ENCODE results near the gene NR2F1-AS1. TPM values are rescaled to one million over a fixed set of nuclear protein-coding genes. Genes with fewer than 3 reads are reported as not detected.

Gene NR2F1-AS1
- total and polyA plus RNA-seq, 2 experiments from 2014 or later, result 8.3 to 36.0 TPM

GRCh38 chr5:93431250-93431649, 149.8 kb downstream of the NR2F1-AS1 start:
- H3F3A ChIP-seq (ENCODE audit: insufficient read depth), result peaks cover 24% of the 10 kb centered on the region
- H3K4me1 ChIP-seq (ENCODE audit: insufficient read depth), result peaks cover 20% of the 10 kb centered on the region
- H3K4me3 ChIP-seq, result no peak overlapping the region
- H3K9me3 ChIP-seq (ENCODE audit: low read depth), result no peaks in the 10 kb centered on the region
- no peak overlapping the region for H2AFZ ChIP-seq
- TF ChIP-seq EZH2phosphoT487 (IDR thresholded peaks at IDR 0.05; ENCODE audit: insufficient read depth, low read depth) (no peak), EZH2 (IDR thresholded peaks at IDR 0.05; ENCODE audit: insufficient read depth, poor library complexity, severe bottlenecking) (no peak)
- H4K20me1 ChIP-seq (ENCODE audit: insufficient read depth), result no peaks in the 10 kb centered on the region
- no peaks in the 10 kb centered on the region for H3K9me2 ChIP-seq (ENCODE audit: insufficient read depth)
- in situ Hi-C loops (cut with MboI), result no loop called here
- DNase-seq, result peak; percentile 16
- H3K27ac ChIP-seq, result no peak overlapping the region
- WGBS, 2 experiments (ENCODE audit: low coverage in 1 of 2, low lambda C conversion rate in 2 of 2, missing lambda C conversion rate in 2 of 2), result 33 to 52% methylated on average over 1 of the region's 1 CpG
- H3K79me2 ChIP-seq (ENCODE audit: insufficient read depth), result no peaks in the 10 kb centered on the region
- no peak overlapping the region for H3K9ac ChIP-seq
- no peak overlapping the region for H3K4me2 ChIP-seq (ENCODE audit: unreplicated experiment)
- H3K27me3 ChIP-seq (replicated peaks; ENCODE audit: insufficient read depth), result no peaks in the 10 kb centered on the region
- H3K36me3 ChIP-seq (ENCODE audit: low read depth), result no peaks in the 10 kb centered on the region

GRCh38 chr5:93430673-93431199, 150.3 kb downstream of the NR2F1-AS1 start:
- TF ChIP-seq EZH2 (IDR thresholded peaks at IDR 0.05; ENCODE audit: insufficient read depth, poor library complexity, severe bottlenecking), result no peak
- TF ChIP-seq EZH2phosphoT487 (IDR thresholded peaks at IDR 0.05; ENCODE audit: insufficient read depth, low read depth), result no peak
- H3K27me3 ChIP-seq (replicated peaks; ENCODE audit: insufficient read depth), result no peaks in the 10 kb centered on the region

GRCh38 chr5:93430118-93430517, 150.9 kb downstream of the NR2F1-AS1 start:
- Histone ChIP-seq H3K79me2 (ENCODE audit: insufficient read depth) (no peaks in the 10 kb centered on the region), H3K4me2 (ENCODE audit: unreplicated experiment) (no peak overlapping the region), H3K9me2 (ENCODE audit: insufficient read depth) (no peaks in the 10 kb centered on the region), H4K20me1 (ENCODE audit: insufficient read depth) (no peaks in the 10 kb centered on the region), H3F3A (ENCODE audit: insufficient read depth) (peaks cover 24% of the 10 kb centered on the region), H3K4me3 (no peak overlapping the region), H2AFZ (no peak overlapping the region), H3K27me3 (replicated peaks; ENCODE audit: insufficient read depth) (no peaks in the 10 kb centered on the region), H3K9me3 (ENCODE audit: low read depth) (no peaks in the 10 kb centered on the region), H3K9ac (no peak overlapping the region), H3K36me3 (ENCODE audit: low read depth) (no peaks in the 10 kb centered on the region), H3K27ac (no peak overlapping the region), H3K4me1 (ENCODE audit: insufficient read depth) (peaks cover 20% of the 10 kb centered on the region)
- in situ Hi-C loops (cut with MboI), result no loop called here
- WGBS, 2 experiments (ENCODE audit: low coverage in 1 of 2, low lambda C conversion rate in 2 of 2, missing lambda C conversion rate in 2 of 2), result 93 to 95% methylated on average over 8 of the region's 8 CpGs
- no peak for TF ChIP-seq EZH2 (IDR thresholded peaks at IDR 0.05; ENCODE audit: insufficient read depth, poor library complexity, severe bottlenecking)
- TF ChIP-seq EZH2phosphoT487 (IDR thresholded peaks at IDR 0.05; ENCODE audit: insufficient read depth, low read depth), result no peak
- DNase-seq, result no peak

More at GRCh38 chr5:93430673-93431199, 150.3 kb downstream of the NR2F1-AS1 start:
- Histone ChIP-seq H3K4me1 (ENCODE audit: insufficient read depth) (peaks cover 20% of the 10 kb centered on the region), H3K9ac (no peak overlapping the region), H4K20me1 (ENCODE audit: insufficient read depth) (no peaks in the 10 kb centered on the region), H3K4me3 (no peak overlapping the region), H3K9me3 (ENCODE audit: low read depth) (no peaks in the 10 kb centered on the region), H3K27ac (no peak overlapping the region), H3K79me2 (ENCODE audit: insufficient read depth) (no peaks in the 10 kb centered on the region), H3K4me2 (ENCODE audit: unreplicated experiment) (no peak overlapping the region), H3K36me3 (ENCODE audit: low read depth) (no peaks in the 10 kb centered on the region), H2AFZ (no peak overlapping the region), H3F3A (ENCODE audit: insufficient read depth) (peaks cover 24% of the 10 kb centered on the region), H3K9me2 (ENCODE audit: insufficient read depth) (no peaks in the 10 kb centered on the region)
- DNase-seq, result peak; percentile 6
- in situ Hi-C loops (cut with MboI), result no loop called here
- 62 to 70% methylated on average over 2 of the region's 2 CpGs for WGBS, 2 experiments (ENCODE audit: low coverage in 1 of 2, low lambda C conversion rate in 2 of 2, missing lambda C conversion rate in 2 of 2)

GRCh38 chr5:93428868-93429267, 152.2 kb downstream of the NR2F1-AS1 start:
- no peaks in the 10 kb centered on the region for H3K9me3 ChIP-seq (ENCODE audit: low read depth)
- TF ChIP-seq EZH2phosphoT487 (IDR thresholded peaks at IDR 0.05; ENCODE audit: insufficient read depth, low read depth), result no peak
- 80 to 85% methylated on average over 1 of the region's 1 CpG for WGBS, 2 experiments (ENCODE audit: low coverage in 1 of 2, low lambda C conversion rate in 2 of 2, missing lambda C conversion rate in 2 of 2)

GRCh38 chr5:93427316-93427715, 153.7 kb downstream of the NR2F1-AS1 start:
- in situ Hi-C loops (cut with MboI), result no loop called here
- DNase-seq, result no peak
- no peak overlapping the region for H3K4me3 ChIP-seq
- no peaks in the 10 kb centered on the region for H3K27me3 ChIP-seq (replicated peaks; ENCODE audit: insufficient read depth)
- H3F3A ChIP-seq (ENCODE audit: insufficient read depth), result peaks cover 7% of the 10 kb centered on the region
- no peak overlapping the region for H2AFZ ChIP-seq
- 87 to 92% methylated on average over 1 of the region's 1 CpG for WGBS, 2 experiments (ENCODE audit: low coverage in 1 of 2, low lambda C conversion rate in 2 of 2, missing lambda C conversion rate in 2 of 2)
- TF ChIP-seq EZH2 (IDR thresholded peaks at IDR 0.05; ENCODE audit: insufficient read depth, poor library complexity, severe bottlenecking), result no peak
- TF ChIP-seq EZH2phosphoT487 (IDR thresholded peaks at IDR 0.05; ENCODE audit: insufficient read depth, low read depth), result no peak
- no peak overlapping the region for H3K27ac ChIP-seq
- no peak overlapping the region for H3K9ac ChIP-seq
- H3K4me2 ChIP-seq (ENCODE audit: unreplicated experiment), result no peak overlapping the region
- no peaks in the 10 kb centered on the region for H3K9me3 ChIP-seq (ENCODE audit: low read depth)
- 0 out of 2 replicates have a peak, but pooled peaks cover 10% of the 10 kb centered on the region for H3K4me1 ChIP-seq (ENCODE audit: insufficient read depth)
- H3K36me3 ChIP-seq (ENCODE audit: low read depth), result no peaks in the 10 kb centered on the region
- H3K79me2 ChIP-seq (ENCODE audit: insufficient read depth), result no peaks in the 10 kb centered on the region
- no peaks in the 10 kb centered on the region for H3K9me2 ChIP-seq (ENCODE audit: insufficient read depth)
- H4K20me1 ChIP-seq (ENCODE audit: insufficient read depth), result no peaks in the 10 kb centered on the region

More at GRCh38 chr5:93428868-93429267, 152.2 kb downstream of the NR2F1-AS1 start:
- no peak overlapping the region for H3K4me2 ChIP-seq (ENCODE audit: unreplicated experiment)
- peaks cover 15% of the 10 kb centered on the region for H3K4me1 ChIP-seq (ENCODE audit: insufficient read depth)
- no peaks in the 10 kb centered on the region for H3K79me2 ChIP-seq (ENCODE audit: insufficient read depth)
- H4K20me1 ChIP-seq (ENCODE audit: insufficient read depth), result no peaks in the 10 kb centered on the region
- H2AFZ ChIP-seq, result no peak overlapping the region
- H3K27ac ChIP-seq, result no peak overlapping the region
- in situ Hi-C loops (cut with MboI), result no loop called here
- no peaks in the 10 kb centered on the region for H3K27me3 ChIP-seq (replicated peaks; ENCODE audit: insufficient read depth)
- H3K36me3 ChIP-seq (ENCODE audit: low read depth), result no peaks in the 10 kb centered on the region
- H3F3A ChIP-seq (ENCODE audit: insufficient read depth), result peaks cover 18% of the 10 kb centered on the region
- peak; percentile 65 for DNase-seq
- H3K9me2 ChIP-seq (ENCODE audit: insufficient read depth), result no peaks in the 10 kb centered on the region
- H3K4me3 ChIP-seq, result no peak overlapping the region
- no peak overlapping the region for H3K9ac ChIP-seq
